ENCODE data around the gene NTRK3. TPM values are rescaled to one million over a fixed set of nuclear protein-coding genes. Genes with fewer than 3 reads are reported as not detected.

Gene NTRK3
- total RNA-seq, 4 donors from 2014 or later = 0.94 to 3.2 (median 1.8) TPM

DNA sequence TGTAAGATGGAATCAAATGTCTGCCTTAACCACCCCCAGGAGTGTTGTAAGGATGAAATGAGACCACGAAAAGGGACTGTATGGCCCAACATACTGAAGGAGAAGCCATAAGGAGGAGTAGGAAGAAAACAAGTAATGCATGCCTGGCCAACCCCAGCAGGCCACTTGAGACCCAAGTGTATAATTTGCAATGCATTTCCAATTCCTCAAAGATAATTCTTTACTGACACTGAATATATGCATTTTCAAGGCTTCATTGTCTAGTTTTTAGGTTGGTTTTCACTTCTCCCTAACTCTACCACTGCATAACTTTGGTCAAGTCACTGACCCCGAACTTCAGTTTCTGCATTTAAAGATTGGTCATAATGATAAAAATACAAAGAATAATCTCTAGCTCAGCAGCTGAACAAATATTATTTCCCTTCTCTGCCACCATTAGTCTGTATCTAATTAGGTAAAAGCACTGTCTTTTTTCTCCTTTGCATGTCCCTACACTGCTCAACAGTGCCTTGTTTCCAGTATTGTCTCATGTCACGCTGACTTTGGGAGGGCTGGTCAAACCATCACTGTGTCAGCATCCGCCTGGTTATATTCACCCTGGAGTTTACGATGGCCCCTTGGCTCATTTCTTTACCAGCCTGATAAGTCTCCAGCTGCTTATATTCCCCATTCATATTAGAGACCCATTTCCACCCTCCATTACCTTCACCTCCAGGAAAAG is 378.6 kb downstream of the NTRK3 start:
- Histone ChIP-seq H3K36me3 (no peaks in the 10 kb centered on the region), H3K9me3 (no peaks in the 10 kb centered on the region), H3K27me3 (no peaks in the 10 kb centered on the region), H3K4me1 (no peaks in the 10 kb centered on the region), H3K4me3 (replicated peaks in 1 of 3) (no peak overlapping the region), H3K27ac (no peak overlapping the region)
- intact Hi-C loops (cut with DNase I) = no loop called here
- TF ChIP-seq POLR2A (IDR thresholded peaks at IDR 0.05) (no peak), CTCF (IDR thresholded peaks at IDR 0.05) (no peak)
- no peak for DNase-seq
- WGBS, 2 donors = 83 to 85% methylated on average over 5 of the region's 5 CpGs

GRCh38 chr15:87877114-87877810 is 379.3 kb downstream of the NTRK3 start:
- H3K36me3 ChIP-seq = no peaks in the 10 kb centered on the region
- no peak overlapping the region for H3K4me3 ChIP-seq (replicated peaks in 1 of 3)
- no peaks in the 10 kb centered on the region for H3K9me3 ChIP-seq
- H3K27me3 ChIP-seq = no peaks in the 10 kb centered on the region
- DNase-seq = no peak
- 89 to 91% methylated on average over 4 of the region's 4 CpGs for WGBS, 2 donors
- no peak overlapping the region for H3K27ac ChIP-seq
- TF ChIP-seq CTCF (IDR thresholded peaks at IDR 0.05) (no peak), POLR2A (IDR thresholded peaks at IDR 0.05) (no peak)
- H3K4me1 ChIP-seq = no peaks in the 10 kb centered on the region
- intact Hi-C loops (cut with DNase I) = no loop called here

DNA sequence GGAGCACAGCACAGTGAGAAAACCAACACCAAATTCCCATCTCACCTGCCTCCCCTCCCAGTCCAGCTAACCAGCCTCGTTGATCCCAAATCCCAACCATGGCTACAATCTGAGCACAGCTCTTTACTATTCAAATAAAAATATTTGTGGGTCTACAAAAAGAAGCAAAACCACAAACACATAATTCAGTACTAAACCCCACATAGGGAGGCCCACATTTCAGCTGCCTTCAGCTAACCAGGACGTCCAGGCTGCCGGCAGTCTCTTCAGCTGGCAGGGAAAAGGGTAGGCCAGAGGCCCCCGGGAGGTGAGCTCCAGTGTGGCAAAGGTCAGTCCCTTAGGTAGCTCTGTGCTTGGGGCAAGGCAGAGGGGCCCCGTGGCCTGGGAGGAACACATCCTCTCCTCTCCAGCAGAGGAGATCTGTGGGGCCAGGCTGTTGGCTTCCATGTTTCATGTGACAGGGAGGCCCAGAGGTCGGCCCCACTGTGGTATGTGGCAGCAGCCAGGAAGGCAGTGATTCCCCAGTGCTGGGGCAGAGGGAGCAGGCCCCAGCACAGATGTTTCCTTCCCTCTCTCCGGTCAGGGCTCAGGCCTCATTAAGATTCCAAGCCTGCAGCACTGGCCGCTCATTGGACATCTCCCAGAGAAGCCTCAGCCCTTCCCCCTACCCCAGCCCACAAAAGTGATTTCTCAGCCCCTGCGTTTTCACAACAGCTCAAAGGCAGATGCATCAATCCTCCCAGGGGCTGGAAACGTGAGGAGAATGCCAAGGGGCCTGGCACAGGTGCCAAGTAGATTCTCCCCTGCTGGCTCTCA is 381.4 kb downstream of the NTRK3 start:
- no peak overlapping the region for H3K4me3 ChIP-seq (replicated peaks in 1 of 3)
- no peaks in the 10 kb centered on the region for H3K36me3 ChIP-seq
- H3K27me3 ChIP-seq = no peaks in the 10 kb centered on the region
- intact Hi-C loops (cut with DNase I) = no loop called here
- TF ChIP-seq POLR2A (IDR thresholded peaks at IDR 0.05) (no peak), CTCF (IDR thresholded peaks at IDR 0.05) (no peak)
- H3K27ac ChIP-seq = no peak overlapping the region
- 48 to 50% methylated on average over 6 to 8 of the region's 10 CpGs for WGBS, 2 donors
- H3K9me3 ChIP-seq = no peaks in the 10 kb centered on the region
- DNase-seq = peak in 1 of 2 donors; percentile 3
- H3K4me1 ChIP-seq = no peaks in the 10 kb centered on the region

- intact Hi-C loops (cut with DNase I) = no loop called here
- Histone ChIP-seq H3K27me3 (no peaks in the 10 kb centered on the region), H3K27ac (no peak overlapping the region), H3K36me3 (no peaks in the 10 kb centered on the region), H3K4me1 (no peaks in the 10 kb centered on the region), H3K9me3 (no peaks in the 10 kb centered on the region), H3K4me3 (replicated peaks in 1 of 3) (no peak overlapping the region)
- TF ChIP-seq POLR2A (IDR thresholded peaks at IDR 0.05) = no peak
- no peak for TF ChIP-seq CTCF (IDR thresholded peaks at IDR 0.05)
- DNase-seq = peak; percentile 5 to 34
- 51 to 55% methylated on average over 8 of the region's 8 CpGs for WGBS, 2 donors
Measured at GRCh38 chr15:87873516-87873915, 383.0 kb downstream of the NTRK3 start.

Measured in thyroid gland (tissue), 4 donors.